Cardiac septum (tissue), 1 donor: Measurements from ENCODE around the gene MYO6. TPM values are rescaled to one million over a fixed set of nuclear protein-coding genes. Genes with fewer than 3 reads are reported as not detected.

Experiments used
- DNase-seq: peaks from one replicate; pipeline ENCODE4 v3.0.0-alpha.2; 2020; ENCODE audit warnings: low spot score
- intact Hi-C: fragments of 100-400 bp; cut with DNase I; formaldehyde crosslinking; loops from one replicate; pipeline ENCODE4 v1.14.0; 2022
- total RNA-seq: library from RNA; stranded (reverse); fragmentation: NEBNext Ultra II Directional; extraction: Animal tissue kit (Norgen Biotek cat#: 25700); gene quantifications from one replicate; pipeline ENCODE4 v1.2.1, GENCODE V29; 2021
- donor health status: DM: no; HTN: no; CAD: no.

Gene MYO6
- total RNA-seq, 1 donor from 2014 or later = 7.0 TPM

- intact Hi-C loops = no loop called here
- DNase-seq = no peak
These were observed 66.7 kb downstream of the MYO6 start for GRCh38 chr6:75815756-75816155.

DNA sequence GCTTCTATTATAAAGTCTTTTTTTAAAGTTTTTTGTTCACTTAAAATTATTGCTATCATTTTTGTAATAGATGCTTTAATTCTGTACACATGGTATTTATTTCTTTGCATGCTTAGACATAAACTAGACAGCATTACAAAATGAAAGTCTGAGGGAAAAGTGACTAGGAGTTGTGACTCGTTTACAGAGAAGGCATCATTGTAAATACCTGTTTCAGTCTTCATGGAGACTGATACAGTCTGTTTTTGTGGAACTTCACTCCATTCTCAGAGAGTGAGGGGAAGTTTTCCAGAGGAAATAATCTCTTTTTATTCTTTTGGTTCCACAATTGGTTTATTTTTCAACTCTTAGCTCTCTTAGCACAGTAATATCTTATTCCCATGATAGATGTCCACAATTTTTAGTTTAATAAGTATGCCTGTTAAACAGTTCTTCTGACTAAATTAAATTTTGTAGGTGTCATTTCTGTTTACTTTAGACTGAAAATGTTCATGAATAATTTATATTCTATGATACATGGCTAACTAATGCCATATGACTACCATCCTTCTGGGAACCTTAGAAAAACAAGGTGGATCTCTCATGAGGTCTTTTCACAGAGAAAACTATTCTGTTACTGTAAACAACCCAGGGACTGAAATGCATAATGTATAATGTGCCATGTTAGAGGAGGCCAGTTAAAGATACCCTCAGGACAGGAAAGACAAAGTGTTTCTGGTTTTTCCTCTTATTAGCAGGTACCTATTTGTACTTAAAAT, 69.2 kb downstream of the MYO6 start:
- DNase-seq = no peak
- intact Hi-C loops = no loop called here

- no peak for DNase-seq
- intact Hi-C loops = no loop called here
These were observed 70.9 kb downstream of the MYO6 start for GRCh38 chr6:75819776-75820487.

DNA sequence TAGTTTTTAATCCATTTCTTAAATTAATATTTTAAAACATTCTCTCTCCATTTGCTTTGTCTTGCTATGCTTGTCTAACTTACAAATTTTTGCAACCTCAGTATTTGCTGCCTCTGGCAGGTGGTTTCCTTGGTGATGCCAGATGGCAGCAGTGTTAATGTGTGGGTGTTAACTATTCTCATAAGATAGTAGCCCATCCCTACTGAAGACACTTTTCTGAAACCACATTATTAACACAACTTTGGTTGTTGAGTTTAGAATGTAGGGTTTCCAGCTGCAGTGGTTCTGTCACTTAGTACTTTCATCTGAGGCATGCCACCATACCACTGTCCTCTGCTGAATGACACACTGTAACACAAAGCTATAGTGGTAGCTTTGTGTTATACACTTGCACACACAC, 75.1 kb downstream of the MYO6 start:
- no peak for DNase-seq
- intact Hi-C loops = no loop called here

- intact Hi-C loops = no loop called here
- DNase-seq = no peak
These were observed 78.1 kb downstream of the MYO6 start for GRCh38 chr6:75827163-75827562.

DNA sequence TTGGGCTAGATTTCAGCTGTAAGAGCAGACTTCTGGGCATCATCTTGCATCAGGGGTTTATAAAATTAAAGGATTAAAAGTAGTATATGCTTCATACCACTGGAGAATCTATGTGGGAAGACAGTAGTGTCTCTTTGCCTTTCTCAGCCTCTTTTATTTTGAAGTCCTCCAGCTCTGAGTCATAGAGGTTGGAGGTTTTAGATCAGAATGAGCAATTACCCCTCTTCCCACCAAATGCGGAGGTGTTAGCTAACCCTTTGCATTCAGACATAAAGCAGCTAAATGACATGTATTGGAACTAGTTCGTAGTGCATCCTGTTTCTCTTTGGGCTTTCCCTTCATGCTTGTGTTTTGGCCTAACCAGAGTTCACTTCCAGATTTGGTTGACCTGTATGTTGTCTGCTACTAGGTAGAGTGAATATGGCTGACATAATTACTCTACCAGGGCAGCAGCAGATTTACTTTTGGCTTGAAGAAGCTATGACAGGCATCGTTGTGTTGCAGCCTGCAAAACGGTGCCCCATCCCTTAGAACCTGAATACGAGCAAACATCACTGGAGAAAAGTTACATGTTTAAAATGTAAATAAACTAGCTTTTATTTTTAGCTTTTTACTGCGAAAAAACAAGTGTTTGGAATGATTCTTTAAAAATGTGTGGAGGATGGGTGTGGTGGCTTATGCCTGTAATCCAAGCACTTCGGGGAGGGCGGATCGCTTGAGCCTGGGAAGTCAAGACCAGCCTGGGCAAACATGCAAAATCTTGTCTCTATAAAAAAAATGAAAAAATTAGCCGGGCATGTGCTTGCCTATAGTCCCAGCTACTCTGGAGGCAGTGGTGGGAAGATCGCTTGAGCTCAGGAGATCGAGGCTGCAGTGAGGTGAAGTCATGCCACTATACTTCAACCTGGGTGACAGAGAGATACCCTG, 82.2 kb downstream of the MYO6 start:
- intact Hi-C loops = no loop called here

DNA sequence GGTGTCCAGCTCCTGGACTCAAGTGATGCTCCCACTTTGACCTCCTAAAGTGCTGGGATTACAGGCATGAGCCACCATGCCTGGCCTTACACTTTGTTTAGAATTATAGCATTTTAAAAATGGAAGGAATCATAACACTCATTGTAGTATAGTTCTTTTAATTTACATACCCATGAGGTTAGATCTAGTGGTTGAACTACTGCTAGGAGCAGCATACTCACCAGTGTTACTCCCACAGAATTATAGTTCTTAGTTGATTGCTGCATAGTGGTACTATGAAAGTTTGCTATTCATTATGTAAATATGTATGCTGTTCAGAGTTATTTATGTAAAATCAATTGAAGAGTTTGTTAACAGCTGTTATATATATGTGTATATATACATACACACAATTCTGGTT, 85.4 kb downstream of the MYO6 start:
- no peak for DNase-seq
- intact Hi-C loops = no loop called here

More for the DNA sequence above, 82.2 kb downstream of the MYO6 start:
- DNase-seq = no peak

- intact Hi-C loops = no loop called here
- DNase-seq = no peak
These were observed 93.2 kb downstream of the MYO6 start for GRCh38 chr6:75842191-75842590.

DNA sequence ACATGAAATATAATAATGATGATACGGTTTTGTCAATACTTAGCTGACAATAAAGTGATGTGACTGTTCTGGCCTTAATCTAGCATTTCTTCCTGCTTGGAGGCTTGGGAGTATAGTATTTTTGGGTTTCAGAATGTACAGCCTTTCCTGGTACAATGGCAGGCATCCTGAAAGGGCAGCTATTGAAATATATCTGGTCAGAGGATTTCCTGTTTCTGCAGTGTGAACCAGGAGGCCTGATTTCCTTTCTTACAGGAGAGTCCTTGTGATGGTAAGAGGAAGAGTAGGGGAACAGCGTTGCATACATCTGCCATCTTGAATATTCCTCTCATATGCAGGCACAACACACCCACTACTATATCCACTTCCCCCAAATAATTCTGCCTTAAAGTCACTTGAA, 93.7 kb downstream of the MYO6 start:
- no peak for DNase-seq
- intact Hi-C loops = no loop called here

GRCh38 chr6:75843396-75843795, 94.4 kb downstream of the MYO6 start:
- no peak for DNase-seq
- intact Hi-C loops = no loop called here

- intact Hi-C loops = no loop called here
- DNase-seq = no peak
These were observed 99.2 kb downstream of the MYO6 start for GRCh38 chr6:75848274-75848673.

GRCh38 chr6:75849329-75850025, 100.4 kb downstream of the MYO6 start:
- intact Hi-C loops = no loop called here

DNA sequence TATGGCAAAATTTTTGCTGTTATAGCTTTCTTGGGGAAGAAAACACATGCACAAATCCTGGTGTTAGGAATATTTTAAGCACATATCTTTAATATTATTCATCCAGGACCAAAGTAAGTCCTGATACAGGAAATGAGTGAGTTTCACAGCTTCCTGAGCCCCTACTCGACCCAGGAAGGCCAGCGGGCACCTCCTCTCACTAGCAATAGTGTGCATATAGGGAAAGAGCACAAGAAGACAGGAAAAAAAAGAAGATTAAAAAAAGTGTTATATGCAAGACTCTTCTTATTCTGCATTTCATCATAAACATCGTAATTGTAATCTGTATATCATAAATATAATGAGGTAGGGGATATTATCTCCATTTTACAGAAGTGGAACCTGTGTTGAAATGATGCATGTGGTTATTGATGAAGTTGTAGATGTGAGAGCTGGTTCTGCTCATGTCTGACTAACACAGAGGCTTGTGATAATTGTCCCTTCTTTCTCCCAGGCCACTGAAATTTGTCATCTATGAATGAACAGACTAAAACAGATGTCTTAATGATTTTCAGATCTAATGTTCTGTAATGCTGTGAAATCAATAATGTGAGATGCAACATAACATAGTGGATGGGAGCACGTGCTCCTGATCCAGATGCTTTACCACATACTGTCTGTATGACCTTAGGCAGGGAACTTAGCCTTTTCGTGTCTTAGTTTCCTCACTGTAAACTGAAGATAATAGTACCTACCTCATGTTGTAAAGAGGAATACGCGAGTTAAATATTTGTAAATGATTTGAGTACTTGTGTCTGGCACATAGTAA, 101.2 kb downstream of the MYO6 start:
- intact Hi-C loops = no loop called here
- no peak for DNase-seq

More at GRCh38 chr6:75849329-75850025, 100.4 kb downstream of the MYO6 start:
- DNase-seq = no peak

GRCh38 chr6:75852721-75853120, 103.7 kb downstream of the MYO6 start:
- no peak for DNase-seq
- intact Hi-C loops = no loop called here

GRCh38 chr6:75853806-75854205, 104.8 kb downstream of the MYO6 start:
- no peak for DNase-seq

GRCh38 chr6:75855052-75855451, 106.0 kb downstream of the MYO6 start:
- intact Hi-C loops = no loop called here
- no peak for DNase-seq

More at GRCh38 chr6:75853806-75854205, 104.8 kb downstream of the MYO6 start:
- intact Hi-C loops = no loop called here

- intact Hi-C loops = no loop called here
These were observed 107.9 kb downstream of the MYO6 start for GRCh38 chr6:75856902-75857301.

GRCh38 chr6:75863001-75863400, 114.0 kb downstream of the MYO6 start:
- no peak for DNase-seq

More at GRCh38 chr6:75856902-75857301, 107.9 kb downstream of the MYO6 start:
- DNase-seq = no peak

DNA sequence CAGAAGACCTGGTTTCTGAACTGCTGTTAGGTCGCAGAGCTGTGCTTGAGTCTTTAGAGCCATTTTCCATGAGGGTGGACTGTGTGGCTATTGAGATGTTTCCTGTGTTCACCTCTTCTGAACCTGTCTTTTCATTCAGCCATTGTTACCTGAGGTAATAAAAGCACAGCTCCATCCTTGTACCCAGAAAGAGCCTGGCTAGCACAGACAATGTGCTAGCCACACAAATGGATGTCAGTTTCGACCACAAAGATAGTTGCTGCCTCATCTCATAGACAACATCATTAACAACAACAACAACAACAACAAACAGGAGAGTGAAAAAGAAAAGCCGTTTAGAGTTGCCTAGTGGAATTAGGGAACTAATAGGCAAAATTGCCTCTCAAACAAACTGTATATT, 114.7 kb downstream of the MYO6 start:
- no peak for DNase-seq
- intact Hi-C loops = no loop called here

More at GRCh38 chr6:75863001-75863400, 114.0 kb downstream of the MYO6 start:
- intact Hi-C loops = no loop called here
